HG03139 (cell line): ENCODE data around the gene TBCC.
A peak's percentile ranks its signal among the peaks of the same experiment; 100 is the strongest.

Source experiments
- ATAC-seq: cut with Tn5 transposase; IDR thresholded peaks from one replicate; pipeline ENCODE4 v1.9.1; 2021; ENCODE audit not compliant: unreplicated experiment

The TBCC gene

GRCh38 chr6:42745640-42746462, at the start of gene TBCC:
Gene TBCC (minus strand): TSS chr6:42746103. CDS start chr6:42746073, 30 bp downstream.
- peak; percentile 72 for ATAC-seq

GRCh38 chr6:42795651-42796050, 49.7 kb upstream of the TBCC start:
- no peak for ATAC-seq

- ATAC-seq = no peak
These were observed 45.9 kb upstream of the TBCC start for GRCh38 chr6:42791706-42792320.

- no peak for ATAC-seq
These were observed 44.8 kb upstream of the TBCC start for GRCh38 chr6:42790549-42791181.

- ATAC-seq = no peak
These were observed 42.8 kb upstream of the TBCC start for GRCh38 chr6:42788671-42789070.

- ATAC-seq = no peak
These were observed 41.2 kb upstream of the TBCC start for GRCh38 chr6:42787063-42787472.

GRCh38 chr6:42786525-42786985, 40.7 kb upstream of the TBCC start:
- ATAC-seq = no peak

GRCh38 chr6:42784717-42785498, 39.0 kb upstream of the TBCC start:
- ATAC-seq = no peak

GRCh38 chr6:42783876-42784642, 38.2 kb upstream of the TBCC start:
- no peak for ATAC-seq

GRCh38 chr6:42783177-42783875, 37.4 kb upstream of the TBCC start:
- ATAC-seq = no peak

GRCh38 chr6:42782689-42783176, 36.8 kb upstream of the TBCC start:
- no peak for ATAC-seq

- no peak for ATAC-seq
These were observed 36.1 kb upstream of the TBCC start, which contains the start of gene BICRAL for GRCh38 chr6:42781796-42782688. Gene BICRAL (plus strand): TSS chr6:42782052. CDS start chr6:42822023, 39,971 bp downstream.

GRCh38 chr6:42781546-42781795, 35.6 kb upstream of the TBCC start:
- no peak for ATAC-seq

GRCh38 chr6:42779521-42779920, 33.6 kb upstream of the TBCC start:
- ATAC-seq = no peak

GRCh38 chr6:42778122-42778521, 32.2 kb upstream of the TBCC start:
- no peak for ATAC-seq

- no peak for ATAC-seq
These were observed 31.4 kb upstream of the TBCC start for GRCh38 chr6:42777126-42777822.

GRCh38 chr6:42774821-42775487, 29.1 kb upstream of the TBCC start:
- ATAC-seq = peak; percentile 28

- no peak for ATAC-seq
These were observed 28.3 kb upstream of the TBCC start for GRCh38 chr6:42774201-42774600.
